NCI-H2227 treated with DMSO at 0.1 percent for 48 hours (cell line): ENCODE measurements around the gene RBMS3.
A peak's percentile ranks its signal among the peaks of the same experiment; 100 is the strongest.

ENCODE experiments used
- DNase-seq: peaks from one replicate; lab custom pipeline; 2025; lab: John Stamatoyannopoulos, UW

RBMS3 gene

GRCh38 chr3:29679944-29680343 lies 399.1 kb downstream of the RBMS3 start:
- DNase-seq, result no peak

DNA sequence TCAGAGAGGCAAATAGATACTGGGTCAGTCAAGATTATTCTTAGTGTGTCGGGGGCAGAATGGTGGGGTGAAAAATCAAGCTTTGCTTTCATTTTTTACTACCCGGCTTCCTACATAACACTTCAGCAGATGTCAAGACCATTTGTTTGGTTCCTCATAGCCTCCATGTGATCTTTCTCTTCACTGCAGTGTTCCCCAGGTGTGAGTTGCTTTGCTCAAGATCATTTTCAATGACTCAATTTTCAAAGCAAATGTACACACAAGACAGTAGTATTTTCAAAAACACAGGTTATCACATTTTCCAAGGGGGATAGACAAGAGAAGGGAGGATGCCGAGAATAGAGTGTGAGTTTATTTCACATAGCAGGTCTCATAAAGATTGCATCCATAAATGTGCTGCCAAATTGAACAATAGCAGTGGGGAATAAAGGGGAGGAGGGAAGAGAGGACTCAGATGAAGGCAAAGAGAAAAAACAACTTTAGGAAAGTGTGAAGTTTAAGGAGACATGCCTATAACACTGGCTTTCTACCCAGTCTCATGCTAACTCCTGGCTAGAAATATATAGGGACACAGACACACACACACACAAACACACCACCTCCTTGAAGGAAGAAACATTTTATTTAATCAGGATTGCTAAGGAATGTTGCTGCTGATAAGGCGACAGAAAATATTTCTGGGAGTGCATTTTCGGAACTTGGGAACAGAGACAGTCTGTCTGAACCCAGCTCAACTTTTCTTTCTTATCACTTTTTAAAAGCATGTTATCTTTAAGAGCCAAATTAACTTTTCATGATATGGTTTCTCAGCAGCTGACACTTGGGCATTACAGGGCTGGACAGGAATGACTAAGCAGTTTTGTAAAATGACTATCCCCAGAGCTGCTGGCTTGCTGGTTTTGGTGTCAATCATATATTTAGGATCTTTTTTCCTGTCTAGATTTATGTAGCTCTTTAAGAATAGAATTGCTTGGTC lies 402.4 kb downstream of the RBMS3 start:
- DNase-seq, result no peak

DNA sequence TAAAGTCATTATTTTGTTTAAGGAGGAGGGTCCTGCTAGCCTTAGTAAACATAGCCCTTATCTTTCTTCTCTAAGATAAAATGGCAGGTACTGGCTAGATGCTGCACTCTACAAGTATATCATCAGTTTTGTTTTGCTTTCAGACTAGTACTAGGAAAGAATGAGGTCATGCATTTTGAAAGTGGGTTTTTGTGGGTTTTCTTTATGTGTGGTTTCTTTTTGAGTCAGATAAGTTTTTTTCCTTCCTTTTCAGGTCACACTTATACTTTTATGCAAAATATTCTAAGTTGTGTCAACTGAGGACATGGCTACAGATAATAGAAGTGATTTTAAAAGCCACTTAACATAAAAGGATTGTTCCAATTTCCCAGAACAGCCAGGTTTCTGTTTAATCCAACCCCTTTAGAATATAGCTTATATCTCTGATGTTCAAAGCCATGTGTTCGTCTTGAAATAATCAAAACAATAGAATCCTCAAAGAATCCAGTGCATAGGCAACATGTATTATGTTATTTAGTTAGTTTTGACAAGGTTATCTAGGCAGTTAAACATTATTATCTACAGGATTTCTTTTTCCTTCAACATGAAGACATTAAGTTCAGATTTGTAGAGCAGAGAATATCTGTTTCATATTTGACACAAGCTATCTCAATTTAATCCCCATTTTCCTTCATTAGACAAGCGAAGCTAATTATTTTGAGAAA lies 406.2 kb downstream of the RBMS3 start:
- DNase-seq, result no peak

DNA sequence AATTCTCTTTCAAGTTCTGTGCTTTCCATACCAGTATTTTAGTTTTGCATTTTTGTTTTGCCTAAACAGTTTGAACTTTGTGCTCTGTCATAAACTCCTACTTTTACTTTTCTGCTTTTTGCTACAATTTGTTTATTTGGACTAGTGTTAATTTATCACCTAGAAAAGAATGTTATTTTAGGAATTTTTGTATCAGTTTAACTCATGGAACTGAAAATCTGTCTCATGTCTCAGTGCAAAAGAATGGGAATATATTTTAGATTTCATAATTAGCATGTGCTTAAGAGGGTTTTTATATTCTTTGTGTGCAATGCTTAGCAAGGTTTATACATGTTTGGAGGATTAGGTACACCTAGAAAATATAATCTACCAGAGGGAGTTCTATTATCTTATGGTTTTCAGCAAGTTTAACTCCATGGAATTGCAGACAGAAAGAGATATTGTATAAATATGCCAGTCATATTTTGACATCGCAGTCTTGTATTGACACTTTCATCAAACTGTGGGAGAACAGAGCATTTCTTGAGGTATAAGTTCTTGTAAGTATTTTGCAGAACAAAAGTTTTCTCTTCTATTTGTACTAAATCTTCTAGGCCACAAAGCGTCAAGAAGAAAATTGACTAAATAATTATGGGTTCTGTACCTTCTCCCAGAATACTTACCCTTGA lies 409.9 kb downstream of the RBMS3 start:
- peak; percentile 84 for DNase-seq

- DNase-seq, result no peak
Measured at GRCh38 chr3:29693863-29694262, 413.0 kb downstream of the RBMS3 start.

DNA sequence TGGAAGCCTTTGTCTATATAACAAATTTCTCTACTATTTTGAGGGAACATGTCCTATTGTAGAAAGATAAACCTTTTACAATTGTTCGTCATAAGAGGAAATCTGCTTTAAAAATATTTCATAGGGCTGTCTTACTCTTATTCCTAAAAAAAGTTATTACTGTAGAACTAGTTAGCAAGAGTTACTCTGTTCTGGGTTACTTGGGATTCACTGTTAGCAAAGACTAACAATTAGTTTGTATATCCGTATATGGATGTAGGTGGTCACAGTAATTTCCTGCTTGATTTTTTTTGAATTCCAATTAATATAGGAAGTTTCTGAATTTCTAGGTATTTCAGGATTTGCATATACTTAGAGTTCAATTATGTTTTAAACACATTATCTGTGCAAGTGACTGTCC lies 413.5 kb downstream of the RBMS3 start:
- no peak for DNase-seq

DNA sequence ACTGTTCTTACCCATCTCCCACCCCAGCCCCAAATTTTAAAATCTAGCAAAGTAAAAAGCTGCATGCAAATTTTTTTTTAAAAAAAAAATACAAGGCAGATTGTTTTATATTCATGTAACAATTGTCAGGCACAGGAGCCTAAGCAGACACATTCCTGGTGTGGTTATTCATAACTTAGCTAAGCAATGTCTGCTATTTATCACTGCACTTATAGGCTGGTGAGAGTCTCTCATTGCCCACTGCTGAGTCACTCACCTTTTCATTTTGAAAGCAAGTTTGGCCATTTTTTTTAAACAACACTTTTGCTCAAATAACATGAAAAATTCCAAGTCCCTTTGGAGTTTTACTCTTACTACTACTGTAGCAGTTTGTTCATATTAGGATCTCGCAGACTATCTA lies 413.9 kb downstream of the RBMS3 start:
- DNase-seq, result no peak

- no peak for DNase-seq
Measured at GRCh38 chr3:29695201-29695600, 414.3 kb downstream of the RBMS3 start.

GRCh38 chr3:29695643-29696198 lies 414.9 kb downstream of the RBMS3 start:
- no peak for DNase-seq

GRCh38 chr3:29696311-29696710 lies 415.4 kb downstream of the RBMS3 start:
- no peak for DNase-seq

DNA sequence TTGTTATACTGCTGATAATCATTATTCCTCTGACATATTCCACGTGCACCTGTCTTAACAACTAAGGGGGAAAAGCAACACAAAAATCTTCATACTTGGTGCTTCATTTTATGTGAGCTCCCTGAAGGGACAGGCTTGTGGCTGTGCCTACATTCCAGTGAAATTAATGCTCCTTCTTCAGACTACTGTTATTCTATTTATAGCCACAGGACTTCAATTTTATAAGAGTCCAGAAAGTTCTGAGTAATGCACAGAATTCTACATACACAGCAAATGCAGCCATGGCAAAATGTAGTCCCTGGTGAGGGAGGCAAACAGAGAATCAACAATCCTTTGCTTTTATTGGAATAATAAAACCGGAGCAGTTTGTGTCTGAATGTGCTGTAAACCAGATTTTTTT lies 417.1 kb downstream of the RBMS3 start:
- no peak for DNase-seq

DNA sequence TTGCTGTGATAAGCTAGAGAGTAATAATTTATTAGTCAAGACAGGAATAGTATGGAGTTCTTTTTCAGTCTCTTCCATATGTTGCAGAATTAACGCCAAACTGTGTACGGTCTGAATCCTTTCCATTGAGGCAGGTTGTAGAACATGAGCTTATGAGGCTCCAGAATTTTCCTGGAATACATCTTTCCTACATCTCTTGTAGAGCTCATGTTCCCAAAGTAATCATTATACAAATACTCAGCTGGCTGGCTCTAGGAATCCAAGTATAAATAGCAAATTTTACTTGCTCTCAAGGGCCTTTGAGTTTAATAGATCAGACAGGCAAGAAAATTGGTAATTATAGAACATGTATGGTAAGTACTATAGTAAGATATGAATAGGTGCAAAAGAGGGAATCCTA lies 419.4 kb downstream of the RBMS3 start:
- DNase-seq, result no peak

GRCh38 chr3:29701326-29701983 lies 420.6 kb downstream of the RBMS3 start:
- no peak for DNase-seq

DNA sequence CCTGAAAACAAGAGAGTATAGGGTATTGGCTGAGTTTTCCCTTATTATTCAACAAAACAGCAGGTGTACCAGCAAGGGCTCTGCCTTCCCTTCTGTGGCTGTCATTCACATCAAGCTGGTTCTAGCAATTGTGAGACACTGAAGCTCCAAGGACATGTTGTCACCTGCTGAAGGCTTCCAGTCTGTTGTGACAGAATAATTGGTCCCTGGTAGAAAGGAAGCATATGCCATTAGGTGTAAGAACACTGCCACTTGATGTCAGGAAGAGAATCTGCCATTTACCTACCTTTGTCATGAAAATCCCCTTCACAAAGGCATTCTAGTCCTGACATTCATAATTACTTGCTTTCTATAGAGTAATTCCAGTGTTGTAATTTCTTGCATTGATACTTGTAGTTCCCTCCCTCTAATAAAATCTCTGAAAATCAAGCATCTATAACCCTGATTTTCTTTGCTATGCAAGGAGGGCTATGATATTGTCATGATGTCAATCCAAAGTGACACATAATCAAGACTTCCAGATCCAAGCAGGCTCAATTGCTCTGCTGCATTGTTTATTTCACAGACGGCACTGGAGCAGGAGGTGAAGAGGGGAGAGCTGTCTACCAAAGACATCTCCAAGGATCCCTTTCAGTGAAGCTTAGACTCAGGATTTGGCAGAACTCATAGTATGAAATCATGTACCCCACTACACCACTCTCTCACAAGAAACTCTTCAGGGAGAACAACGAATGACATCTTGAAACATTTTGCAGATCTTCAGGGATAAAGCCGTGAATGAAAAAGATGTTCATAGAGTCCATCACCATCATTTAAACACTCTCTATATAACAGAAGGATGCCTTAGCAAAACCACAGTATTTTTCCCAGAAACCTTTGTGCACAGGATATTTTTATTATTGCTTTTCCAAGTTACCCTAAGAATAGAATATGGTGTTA lies 425.3 kb downstream of the RBMS3 start:
- DNase-seq, result peak; percentile 54

- no peak for DNase-seq
Measured at GRCh38 chr3:29708884-29709283, 428.0 kb downstream of the RBMS3 start.

DNA sequence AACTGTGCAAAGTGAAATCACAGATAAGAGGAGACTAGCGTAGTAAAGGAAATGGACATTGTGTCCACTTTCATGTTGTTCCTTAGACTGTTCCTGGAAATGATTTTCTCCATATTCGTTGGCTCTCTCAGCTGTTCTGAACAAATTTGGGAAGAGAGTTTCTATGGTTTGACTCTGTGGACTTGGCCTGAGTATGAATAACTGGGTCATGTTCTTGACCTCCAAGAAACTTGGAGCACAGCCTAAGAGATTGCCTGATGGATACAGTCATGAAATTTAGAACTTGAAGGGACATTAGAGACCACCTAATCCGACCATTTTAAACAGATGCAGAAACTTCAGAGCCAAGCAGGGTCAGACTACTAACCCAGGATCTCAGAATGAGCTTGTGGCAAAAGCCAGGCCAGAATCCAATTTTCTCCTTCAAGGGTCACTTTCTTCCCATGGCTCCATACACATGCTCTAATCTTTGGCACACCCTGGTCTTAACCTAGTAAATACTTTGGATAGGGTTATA lies 430.4 kb downstream of the RBMS3 start:
- no peak for DNase-seq

GRCh38 chr3:29716213-29716612 lies 435.3 kb downstream of the RBMS3 start:
- DNase-seq, result no peak

DNA sequence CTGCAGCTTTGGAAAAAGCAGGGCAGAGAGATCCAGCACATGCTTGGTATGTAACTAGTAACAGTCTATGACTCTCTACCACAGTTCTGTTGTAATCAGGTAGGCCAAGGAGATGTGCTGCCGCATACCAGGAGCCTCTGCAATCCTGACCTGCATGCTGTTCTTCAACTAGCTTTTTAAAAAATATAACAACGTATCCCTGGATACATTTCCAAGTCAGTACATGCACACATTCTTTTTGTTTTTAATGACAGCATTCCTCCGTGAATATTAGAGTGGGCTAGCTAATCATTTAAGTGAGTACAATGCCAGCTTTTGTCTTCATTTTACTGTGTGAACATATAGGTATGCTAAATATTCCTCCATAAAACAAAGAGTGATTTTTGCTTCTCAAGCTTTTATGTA lies 437.8 kb downstream of the RBMS3 start:
- no peak for DNase-seq

GRCh38 chr3:29720665-29721064 lies 439.8 kb downstream of the RBMS3 start:
- DNase-seq, result no peak

- DNase-seq, result no peak
Measured at GRCh38 chr3:29721789-29722188, 440.9 kb downstream of the RBMS3 start.
